RWPE1 (cell line): Measurements from ENCODE around the gene CBLL1.

Source experiments
- CTCF ChIA-PET: fragments of 350-600 bp; sonication (Branson Sonifier 250); formaldehyde crosslinking; extraction: SDS; loops from one replicate; lab custom pipeline; 2021; lab: Yijun Ruan, JAX
- POLR2A ChIA-PET: fragments of 400-600 bp; formaldehyde crosslinking; extraction: SDS; loops from one replicate; lab custom pipeline; 2020; ENCODE audit warnings: antibody characterized with exemption; ENCODE audit not compliant: low non-redundant PET; lab: Yijun Ruan, JAX
- DNase-seq: peaks from one replicate; pipeline ENCODE4 v3.0.0; 2012; ENCODE audit warnings: low spot score
- H3K27ac ChIP-seq: fragments of 450-650 bp; 2 replicates; pipeline ENCODE4 v1.5.1; 2017
- CTCF ChIP-seq: fragments of 450-650 bp; conservative IDR thresholded peaks from 2 replicates; pipeline ENCODE4 v1.5.1; 2017; ENCODE audit warnings: low read depth, mild to moderate bottlenecking

CBLL1 gene

DNA sequence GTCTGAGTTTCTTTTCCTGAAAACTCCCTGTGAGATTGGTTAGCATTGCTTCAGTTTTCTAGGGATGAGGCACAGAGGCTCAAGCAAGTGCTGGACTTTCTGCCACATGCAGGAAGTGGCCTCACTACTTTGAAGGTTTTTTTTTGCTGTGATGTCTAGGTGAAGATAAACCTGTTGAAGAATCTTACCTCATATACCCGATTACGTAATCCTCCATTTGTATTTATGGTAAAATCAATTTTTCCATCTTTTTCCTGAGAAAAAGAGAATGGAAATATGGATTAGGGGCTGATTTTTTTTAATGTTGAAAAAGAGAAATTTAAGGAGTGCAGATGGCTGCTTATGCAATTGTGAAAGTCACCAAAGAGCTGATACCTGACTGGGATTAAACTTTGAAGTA, 23.4 kb downstream of the CBLL1 start:
- no peak for DNase-seq
- no peak overlapping the region for H3K27ac ChIP-seq
- TF ChIP-seq CTCF, result no peak
- ChIA-PET CTCF (no interaction called here), POLR2A (no interaction called here)

GRCh38 chr7:107768263-107768662, 24.3 kb downstream of the CBLL1 start:
- TF ChIP-seq CTCF, result no peak
- POLR2A ChIA-PET, result no interaction called here
- CTCF ChIA-PET, result no interaction called here

DNA sequence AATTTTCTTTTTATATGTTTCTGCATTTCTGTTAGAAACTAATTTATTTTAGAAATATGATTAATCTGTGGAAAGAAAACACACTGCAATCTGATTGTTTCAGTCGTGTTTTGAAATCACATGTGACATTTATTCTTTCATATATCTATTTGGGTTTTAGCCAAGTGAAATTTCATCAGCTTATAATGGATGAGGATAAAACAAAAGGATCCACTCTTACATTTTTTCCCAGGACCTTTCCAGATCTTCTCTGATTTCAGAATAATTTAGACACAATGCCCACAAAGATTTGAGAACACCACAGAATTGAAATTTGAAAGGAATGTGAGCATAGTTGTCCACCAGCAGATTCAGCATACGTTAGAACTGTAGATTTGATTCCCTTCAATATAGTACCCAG, 29.1 kb downstream of the CBLL1 start:
- no peak for TF ChIP-seq CTCF

More at GRCh38 chr7:107768263-107768662, 24.3 kb downstream of the CBLL1 start:
- no peak overlapping the region for H3K27ac ChIP-seq
- no peak for DNase-seq

DNA sequence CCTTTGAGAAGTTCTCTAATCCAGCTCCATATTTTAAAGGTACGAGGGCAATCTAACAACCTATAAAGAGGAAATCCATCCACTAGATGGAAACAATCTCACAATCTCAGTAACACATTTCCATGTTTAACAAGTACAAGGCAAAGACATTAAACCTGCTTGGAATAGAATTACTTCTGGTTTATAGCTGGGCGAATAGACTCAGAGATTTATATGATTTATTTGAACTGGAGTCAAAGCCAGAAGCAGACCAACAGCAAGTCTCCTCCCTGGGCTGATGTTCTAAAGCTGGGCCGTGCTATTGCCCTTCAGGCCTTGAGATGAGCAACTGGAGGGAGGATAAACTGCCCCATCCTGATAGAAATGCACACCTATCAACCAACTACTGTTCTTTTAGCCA, 33.8 kb downstream of the CBLL1 start:
- no peak for DNase-seq
- POLR2A ChIA-PET, result no interaction called here
- TF ChIP-seq CTCF, result no peak
- CTCF ChIA-PET, result interaction anchor here (0.5 kb wide), 1 partner anchor 314 kb away, joined by 5 read pairs; no protein-coding TSS in a partner anchor
- no peak overlapping the region for H3K27ac ChIP-seq

More for the DNA sequence above, 29.1 kb downstream of the CBLL1 start:
- POLR2A ChIA-PET, result no interaction called here
- no peak for DNase-seq
- H3K27ac ChIP-seq, result no peak overlapping the region
- CTCF ChIA-PET, result interaction anchor here (0.8 kb wide), 1 partner anchor 106 kb away, joined by 3 read pairs; no protein-coding TSS in a partner anchor

- POLR2A ChIA-PET, result no interaction called here
- H3K27ac ChIP-seq, result no peak overlapping the region
- DNase-seq, result no peak
- no peak for TF ChIP-seq CTCF
- CTCF ChIA-PET, result no interaction called here
Observed at GRCh38 chr7:107778283-107778682, 34.3 kb downstream of the CBLL1 start.

DNA sequence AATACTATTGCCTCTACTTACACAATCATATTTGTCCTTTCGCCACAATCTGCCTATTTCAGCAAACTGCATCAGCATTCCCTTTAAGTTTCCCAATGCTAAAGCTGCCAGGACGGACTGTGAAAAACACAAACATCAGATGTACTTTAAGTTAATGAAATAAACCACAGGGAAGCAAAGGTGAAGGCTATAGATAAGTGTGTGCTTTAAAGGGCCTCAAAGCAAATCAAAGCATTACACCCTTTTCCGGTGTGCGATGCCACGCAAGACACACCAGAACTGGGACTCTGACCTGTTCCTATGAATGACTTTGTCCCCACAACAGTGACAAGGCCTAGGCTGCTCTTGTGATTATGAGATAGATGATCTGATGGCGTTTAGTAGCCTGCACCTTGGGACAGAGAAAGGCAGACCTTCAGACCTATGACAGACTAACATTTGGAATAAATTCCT, 35.7 kb downstream of the CBLL1 start:
- ChIA-PET CTCF (no interaction called here), POLR2A (no interaction called here)
- DNase-seq, result no peak
- no peak for TF ChIP-seq CTCF
- H3K27ac ChIP-seq, result no peak overlapping the region
